ES-I3 (cell line): ENCODE measurements around the gene ORAI3.

ENCODE experiments used
- H3K36me3 ChIP-seq: 2 replicates; pipeline ENCODE4 v1.6.1; 2013; ENCODE audit warnings: mild to moderate bottlenecking, low read length, control low read depth, moderate library complexity; ENCODE audit not compliant: insufficient read depth
- H3K4me1 ChIP-seq: 2 replicates; pipeline ENCODE4 v1.6.1; 2013; ENCODE audit warnings: mild to moderate bottlenecking, control low read depth, low read length; ENCODE audit not compliant: insufficient read depth
- H3K9ac ChIP-seq: 2 replicates; pipeline ENCODE4 v1.6.1; 2013; ENCODE audit warnings: low read depth, mild to moderate bottlenecking, low read length, moderate library complexity
- H3K9me3 ChIP-seq: 2 replicates; pipeline ENCODE4 v1.6.1; 2013; ENCODE audit warnings: mild to moderate bottlenecking, low read length, moderate library complexity; ENCODE audit not compliant: control insufficient read depth, insufficient read depth

ORAI3 gene

DNA sequence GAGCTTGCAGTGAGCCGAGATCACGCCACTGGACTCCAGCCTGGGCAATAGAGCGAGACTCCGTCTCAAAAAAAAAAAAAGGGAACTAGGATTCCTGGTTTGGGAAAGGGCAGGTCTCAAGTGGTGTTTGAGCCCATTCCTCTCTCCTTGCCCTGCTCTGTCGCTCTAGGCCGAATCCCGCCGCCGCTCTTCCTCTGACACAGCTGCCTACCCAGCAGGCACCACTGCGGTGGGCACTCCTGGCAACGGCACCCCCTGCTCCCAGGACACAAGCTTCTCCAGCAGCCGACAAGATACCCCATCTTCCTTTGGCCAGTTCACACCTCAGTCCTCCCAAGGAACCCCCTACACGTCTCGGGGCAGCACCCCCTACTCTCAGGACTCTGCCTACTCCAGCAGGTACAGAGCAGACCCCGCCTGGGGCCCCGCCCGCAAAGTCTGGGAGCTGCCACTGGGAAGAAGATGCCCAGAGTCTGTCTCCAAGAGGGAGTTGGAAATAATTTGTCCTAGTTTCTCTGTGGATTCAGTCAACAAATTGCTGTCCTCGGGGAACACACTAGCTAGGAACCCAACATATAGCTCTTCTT lies 15.2 kb downstream of the ORAI3 start:
- peaks cover 26% of the 10 kb centered on the region for H3K36me3 ChIP-seq
- no peaks in the 10 kb centered on the region for H3K4me1 ChIP-seq
- no peaks in the 10 kb centered on the region for H3K9me3 ChIP-seq
- H3K9ac ChIP-seq = no peak overlapping the region

DNA sequence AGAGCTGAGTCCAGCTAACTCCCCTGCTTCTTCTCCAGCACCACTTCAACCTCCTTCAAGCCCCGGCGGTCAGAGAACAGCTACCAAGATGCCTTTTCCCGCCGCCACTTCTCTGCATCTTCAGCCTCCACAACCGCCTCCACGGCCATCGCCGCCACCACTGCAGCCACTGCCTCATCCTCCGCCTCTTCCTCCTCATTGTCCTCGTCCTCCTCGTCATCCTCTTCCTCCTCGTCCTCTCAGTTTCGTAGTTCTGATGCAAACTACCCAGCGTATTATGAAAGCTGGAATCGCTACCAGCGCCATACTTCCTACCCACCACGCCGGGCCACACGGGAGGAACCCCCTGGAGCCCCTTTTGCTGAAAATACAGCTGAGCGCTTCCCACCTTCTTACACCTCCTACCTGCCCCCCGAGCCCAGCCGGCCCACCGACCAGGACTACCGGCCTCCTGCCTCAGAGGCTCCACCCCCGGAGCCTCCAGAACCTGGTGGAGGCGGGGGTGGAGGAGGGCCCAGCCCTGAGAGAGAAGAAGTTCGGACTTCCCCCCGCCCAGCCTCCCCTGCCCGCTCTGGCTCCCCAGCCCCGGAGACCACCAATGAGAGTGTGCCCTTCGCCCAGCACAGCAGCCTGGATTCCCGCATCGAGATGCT lies 15.8 kb downstream of the ORAI3 start:
- Histone ChIP-seq H3K9ac (no peak overlapping the region), H3K4me1 (no peaks in the 10 kb centered on the region), H3K36me3 (peaks cover 32% of the 10 kb centered on the region), H3K9me3 (no peaks in the 10 kb centered on the region)

DNA sequence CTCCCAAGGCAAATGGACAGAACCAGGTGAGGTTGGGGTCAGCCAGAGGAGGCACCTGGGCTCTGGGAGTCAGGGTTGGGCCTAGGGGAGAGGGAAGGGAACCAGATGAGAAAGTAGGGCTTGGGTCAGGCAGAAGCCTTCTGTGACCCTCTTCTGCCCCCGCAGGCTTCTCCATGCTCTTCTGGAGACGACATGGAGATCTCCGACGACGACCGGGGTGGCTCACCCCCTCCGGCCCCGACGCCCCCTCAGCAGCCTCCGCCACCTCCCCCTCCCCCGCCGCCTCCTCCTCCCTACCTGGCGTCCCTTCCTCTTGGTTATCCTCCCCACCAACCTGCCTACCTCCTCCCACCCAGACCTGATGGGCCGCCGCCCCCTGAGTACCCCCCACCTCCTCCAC lies 16.6 kb downstream of the ORAI3 start:
- H3K9me3 ChIP-seq = no peaks in the 10 kb centered on the region
- no peak overlapping the region for H3K9ac ChIP-seq
- H3K4me1 ChIP-seq = no peaks in the 10 kb centered on the region
- H3K36me3 ChIP-seq = peaks cover 32% of the 10 kb centered on the region

DNA sequence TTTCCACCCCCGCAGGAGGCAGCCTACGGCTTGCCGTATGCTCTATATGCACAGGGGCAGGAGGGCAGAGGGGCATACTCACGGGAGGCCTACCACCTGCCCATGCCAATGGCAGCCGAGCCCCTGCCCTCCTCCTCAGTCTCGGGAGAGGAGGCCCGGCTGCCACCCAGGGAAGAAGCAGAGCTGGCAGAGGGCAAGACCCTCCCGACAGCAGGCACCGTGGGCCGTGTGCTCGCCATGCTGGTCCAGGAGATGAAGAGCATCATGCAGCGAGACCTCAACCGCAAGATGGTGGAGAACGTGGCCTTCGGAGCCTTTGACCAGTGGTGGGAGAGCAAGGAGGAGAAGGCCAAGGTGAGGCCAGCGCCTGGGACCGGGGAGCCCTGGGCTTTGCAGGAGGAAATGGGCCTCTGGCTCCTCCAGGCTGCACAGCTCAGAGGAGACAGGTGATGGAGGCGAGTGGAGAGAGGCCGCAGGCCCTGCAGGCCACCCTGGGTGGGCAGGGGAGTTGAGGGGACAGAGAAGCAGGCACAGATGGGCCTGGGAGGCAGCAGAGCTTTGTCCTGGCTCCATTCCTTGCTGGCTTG lies 17.3 kb downstream of the ORAI3 start:
- H3K9me3 ChIP-seq = no peaks in the 10 kb centered on the region
- H3K36me3 ChIP-seq = peaks cover 35% of the 10 kb centered on the region
- H3K9ac ChIP-seq = no peak overlapping the region; the same call in 1 of the 2 replicates
- no peaks in the 10 kb centered on the region for H3K4me1 ChIP-seq

DNA sequence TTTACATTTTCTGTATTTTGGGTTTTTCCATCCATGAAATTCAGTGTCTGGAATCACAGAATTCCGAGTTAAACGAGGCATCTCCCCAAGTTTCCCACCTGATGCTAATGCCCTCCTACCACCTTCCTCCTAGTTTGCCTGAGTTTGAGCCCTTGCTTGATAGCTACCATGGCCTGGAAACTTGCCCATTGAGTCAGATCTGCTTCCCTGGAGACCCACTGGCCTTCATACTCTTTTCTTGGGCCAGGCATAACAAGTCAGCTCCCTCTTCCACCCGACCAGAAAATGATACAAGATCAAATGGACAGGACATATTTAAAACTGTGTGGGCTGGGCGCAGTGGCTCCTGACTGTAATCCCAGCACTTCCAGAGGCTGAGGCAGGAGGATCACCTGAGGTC lies 18.9 kb downstream of the ORAI3 start:
- Histone ChIP-seq H3K9ac (no peak overlapping the region), H3K9me3 (no peaks in the 10 kb centered on the region), H3K4me1 (no peaks in the 10 kb centered on the region), H3K36me3 (peaks cover 36% of the 10 kb centered on the region)

DNA sequence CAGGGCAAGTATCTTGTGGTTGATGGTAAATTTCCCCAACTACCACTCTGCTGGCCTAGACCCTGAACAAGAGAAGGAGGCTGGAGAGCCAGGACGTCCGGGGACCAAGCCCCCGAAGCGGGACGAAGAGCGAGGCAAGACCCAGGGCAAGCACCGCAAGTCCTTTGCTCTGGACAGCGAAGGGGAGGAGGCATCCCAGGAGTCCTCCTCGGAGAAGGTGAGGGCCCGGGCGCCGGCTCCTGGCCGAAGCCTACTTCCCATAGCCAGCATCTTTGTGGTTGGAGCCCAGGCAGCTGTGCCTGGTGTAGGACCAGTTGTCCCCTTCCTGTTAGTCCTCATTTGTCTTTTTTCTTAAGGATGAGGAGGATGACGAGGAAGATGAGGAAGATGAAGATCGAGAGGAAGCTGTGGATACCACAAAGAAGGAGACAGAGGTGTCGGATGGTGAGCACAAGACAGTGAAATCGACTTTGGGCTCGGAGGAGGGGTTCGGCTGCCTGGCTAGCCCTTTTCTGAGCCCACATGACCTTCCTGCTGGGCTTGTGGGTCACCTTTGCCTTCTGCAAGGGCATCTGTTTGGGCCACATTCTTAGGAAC lies 20.5 kb downstream of the ORAI3 start:
- H3K36me3 ChIP-seq = peaks cover 40% of the 10 kb centered on the region
- H3K4me1 ChIP-seq = no peaks in the 10 kb centered on the region
- H3K9me3 ChIP-seq = no peaks in the 10 kb centered on the region
- H3K9ac ChIP-seq = no peak overlapping the region

DNA sequence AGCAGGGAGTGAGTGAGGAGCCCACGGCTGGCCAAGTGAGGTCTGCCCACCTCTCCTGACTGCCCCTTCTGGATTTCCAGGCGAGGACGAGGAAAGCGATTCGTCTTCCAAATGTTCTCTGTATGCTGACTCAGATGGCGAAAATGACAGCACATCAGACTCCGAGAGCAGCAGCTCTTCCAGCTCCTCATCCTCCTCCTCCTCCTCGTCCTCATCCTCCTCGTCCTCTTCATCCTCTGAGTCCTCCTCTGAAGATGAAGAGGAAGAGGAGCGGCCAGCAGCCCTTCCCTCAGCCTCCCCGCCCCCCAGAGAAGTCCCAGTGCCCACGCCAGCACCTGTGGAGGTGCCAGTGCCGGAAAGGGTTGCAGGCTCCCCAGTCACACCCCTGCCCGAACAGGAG lies 22.4 kb downstream of the ORAI3 start:
- Histone ChIP-seq H3K36me3 (peaks cover 38% of the 10 kb centered on the region), H3K4me1 (no peaks in the 10 kb centered on the region), H3K9me3 (no peaks in the 10 kb centered on the region), H3K9ac (no peak overlapping the region)

DNA sequence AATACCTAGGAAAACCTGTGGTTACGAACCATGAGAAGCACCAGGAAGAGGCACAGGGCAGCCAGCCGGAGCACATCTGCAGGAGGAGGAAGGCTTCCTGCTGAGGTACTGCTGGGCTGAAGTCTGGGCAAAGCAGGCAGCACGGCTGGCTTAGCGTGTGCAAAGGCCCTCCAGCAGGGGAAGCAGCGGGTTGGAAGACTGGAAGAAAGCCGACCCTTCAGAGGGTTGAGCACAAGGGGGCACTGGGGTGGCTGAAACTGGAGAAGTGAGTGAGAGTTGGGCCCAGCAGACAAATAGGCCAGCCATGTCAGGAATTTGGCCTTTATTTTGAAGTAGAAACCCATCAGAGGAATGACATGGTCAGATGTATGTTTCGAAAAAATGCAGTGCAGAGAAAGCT lies 24.0 kb downstream of the ORAI3 start:
- H3K4me1 ChIP-seq = no peaks in the 10 kb centered on the region
- peaks cover 32% of the 10 kb centered on the region for H3K36me3 ChIP-seq
- H3K9me3 ChIP-seq = no peaks in the 10 kb centered on the region
- H3K9ac ChIP-seq = no peak overlapping the region

DNA sequence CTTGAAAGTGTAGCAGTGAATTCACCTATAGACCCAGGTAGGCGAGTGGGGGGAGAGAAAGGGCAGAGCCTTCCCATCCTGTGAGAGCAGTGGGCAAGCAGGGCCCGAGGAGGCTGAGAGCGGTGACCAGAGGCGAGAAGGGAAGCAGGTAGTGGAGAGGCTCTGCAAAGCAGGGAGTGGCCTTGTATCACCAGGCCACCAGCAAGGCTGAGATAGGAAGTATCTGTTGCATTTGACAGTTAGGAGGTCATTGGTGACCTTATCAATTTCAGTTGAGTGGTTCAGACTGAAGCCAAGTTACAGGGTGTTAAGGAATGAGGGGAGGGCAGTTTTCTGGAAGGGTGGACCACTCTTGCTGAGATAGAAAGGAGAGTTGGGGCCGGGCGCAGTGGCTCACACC lies 25.5 kb downstream of the ORAI3 start:
- Histone ChIP-seq H3K9ac (no peak overlapping the region), H3K4me1 (no peaks in the 10 kb centered on the region), H3K36me3 (peaks cover 24% of the 10 kb centered on the region), H3K9me3 (no peaks in the 10 kb centered on the region)

DNA sequence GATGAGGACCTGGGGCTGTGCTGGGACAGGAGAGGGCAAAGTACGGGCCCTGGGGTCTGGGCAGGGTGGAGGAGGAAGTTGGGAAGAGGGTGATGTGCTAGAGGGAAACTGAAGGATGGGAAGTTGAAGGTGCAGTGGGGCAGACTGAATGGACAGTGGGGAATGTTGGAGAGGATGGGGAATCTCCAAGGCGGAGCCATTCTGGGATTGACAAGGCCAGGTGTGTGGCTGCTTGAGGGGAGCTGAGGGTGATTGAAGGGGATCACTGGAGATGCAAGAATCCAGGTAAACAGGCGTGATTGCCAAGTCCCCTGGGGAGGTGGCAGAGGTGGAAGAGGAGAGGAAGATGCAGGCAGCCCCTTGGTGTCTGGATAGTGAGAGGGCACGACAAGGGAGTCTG lies 27.6 kb downstream of the ORAI3 start:
- peaks cover 17% of the 10 kb centered on the region for H3K36me3 ChIP-seq
- H3K4me1 ChIP-seq = no peaks in the 10 kb centered on the region
- no peaks in the 10 kb centered on the region for H3K9me3 ChIP-seq
- no peak overlapping the region for H3K9ac ChIP-seq

DNA sequence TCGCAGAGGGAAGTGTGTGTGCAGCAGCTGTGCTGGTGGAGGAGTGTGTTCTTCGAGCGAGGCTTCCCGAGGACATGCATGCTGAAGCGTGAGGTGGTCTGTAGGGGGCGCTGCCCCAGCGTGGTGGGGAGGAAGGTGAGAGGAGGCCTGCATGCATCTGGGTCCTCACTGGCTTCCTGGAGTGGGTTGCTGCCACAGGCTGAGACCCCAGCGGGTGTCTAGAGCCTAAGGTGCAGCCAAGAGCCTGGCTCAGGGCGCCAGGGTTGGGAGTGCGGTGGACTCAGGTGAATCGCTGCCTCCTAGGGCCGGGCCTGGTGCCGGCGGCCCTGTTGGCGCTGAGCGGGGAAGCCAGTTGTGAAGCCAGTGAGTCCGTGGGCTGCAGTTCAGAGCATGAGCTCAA lies 28.6 kb downstream of the ORAI3 start:
- Histone ChIP-seq H3K36me3 (peaks cover 12% of the 10 kb centered on the region), H3K9ac (no peak overlapping the region), H3K4me1 (no peaks in the 10 kb centered on the region), H3K9me3 (no peaks in the 10 kb centered on the region)

DNA sequence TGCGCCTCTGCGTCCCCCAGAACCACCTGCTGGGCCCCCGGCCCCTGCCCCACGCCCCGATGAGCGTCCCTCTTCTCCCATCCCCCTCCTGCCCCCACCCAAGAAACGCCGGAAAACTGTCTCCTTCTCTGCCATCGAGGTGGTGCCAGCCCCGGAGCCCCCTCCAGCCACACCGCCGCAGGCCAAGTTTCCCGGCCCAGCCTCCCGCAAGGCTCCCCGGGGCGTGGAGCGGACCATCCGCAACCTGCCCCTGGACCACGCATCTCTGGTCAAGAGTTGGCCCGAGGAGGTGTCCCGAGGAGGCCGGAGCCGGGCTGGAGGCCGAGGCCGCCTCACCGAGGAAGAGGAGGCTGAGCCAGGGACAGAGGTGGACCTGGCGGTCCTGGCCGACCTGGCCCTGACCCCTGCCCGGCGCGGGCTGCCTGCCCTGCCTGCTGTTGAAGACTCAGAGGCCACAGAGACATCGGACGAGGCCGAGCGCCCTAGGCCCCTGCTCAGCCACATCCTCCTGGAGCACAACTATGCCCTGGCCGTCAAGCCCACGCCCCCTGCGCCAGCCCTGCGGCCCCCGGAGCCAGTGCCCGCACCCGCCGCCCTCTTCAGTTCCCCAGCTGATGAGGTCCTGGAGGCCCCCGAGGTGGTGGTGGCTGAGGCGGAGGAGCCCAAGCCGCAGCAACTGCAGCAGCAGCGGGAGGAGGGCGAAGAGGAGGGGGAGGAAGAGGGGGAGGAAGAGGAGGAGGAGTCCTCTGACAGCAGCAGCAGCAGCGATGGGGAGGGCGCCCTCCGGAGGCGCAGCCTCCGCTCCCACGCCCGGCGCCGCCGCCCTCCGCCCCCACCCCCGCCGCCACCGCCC lies 30.5 kb downstream of the ORAI3 start:
- Histone ChIP-seq H3K36me3 (peaks cover 4% of the 10 kb centered on the region), H3K9me3 (no peaks in the 10 kb centered on the region), H3K4me1 (no peaks in the 10 kb centered on the region), H3K9ac (no peak overlapping the region)

DNA sequence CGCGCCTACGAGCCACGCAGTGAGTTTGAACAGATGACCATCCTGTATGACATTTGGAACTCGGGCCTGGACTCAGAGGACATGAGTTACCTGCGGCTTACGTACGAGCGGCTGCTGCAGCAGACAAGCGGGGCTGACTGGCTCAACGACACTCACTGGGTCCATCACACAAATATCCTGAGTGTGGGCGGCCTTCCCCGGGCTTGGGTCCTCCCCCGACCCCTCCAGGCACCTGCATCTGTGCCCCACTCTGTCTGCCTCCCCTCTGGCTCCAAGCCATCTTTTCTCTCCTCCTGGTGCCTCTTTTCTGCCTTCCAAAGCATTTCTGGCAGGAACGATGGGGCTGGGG lies 31.1 kb downstream of the ORAI3 start:
- no peaks in the 10 kb centered on the region for H3K9me3 ChIP-seq
- peaks cover 4% of the 10 kb centered on the region for H3K36me3 ChIP-seq
- H3K9ac ChIP-seq = no peak overlapping the region
- H3K4me1 ChIP-seq = no peaks in the 10 kb centered on the region

DNA sequence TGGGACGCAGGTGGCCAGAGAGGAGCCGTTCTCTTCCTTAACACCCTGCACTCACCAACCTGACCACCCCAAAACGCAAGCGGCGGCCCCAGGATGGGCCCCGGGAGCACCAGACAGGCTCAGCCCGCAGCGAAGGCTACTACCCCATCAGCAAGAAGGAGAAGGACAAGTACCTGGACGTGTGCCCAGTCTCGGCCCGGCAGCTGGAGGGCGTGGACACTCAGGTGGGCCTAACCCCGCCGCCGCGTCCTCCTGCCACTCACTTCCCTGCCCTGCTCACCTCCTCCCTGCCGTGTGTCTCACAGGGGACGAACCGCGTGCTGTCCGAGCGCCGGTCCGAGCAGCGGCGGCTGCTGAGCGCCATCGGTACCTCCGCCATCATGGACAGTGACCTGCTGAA lies 31.6 kb downstream of the ORAI3 start:
- Histone ChIP-seq H3K4me1 (no peaks in the 10 kb centered on the region), H3K9me3 (no peaks in the 10 kb centered on the region), H3K36me3 (peaks cover 4% of the 10 kb centered on the region), H3K9ac (no peak overlapping the region)
